ENCODE measurements around the gene LAMP1. TPM values are rescaled to one million over a fixed set of nuclear protein-coding genes. Genes with fewer than 3 reads are reported as not detected.

Gene LAMP1
- total and polyA plus RNA-seq, 9 donors = 51.7 to 212 (median 144) TPM

- intact Hi-C loops (cut with DNase I) = no loop called here
- no peaks in the 10 kb centered on the region for H3K4me1 ChIP-seq (ENCODE audit: insufficient read depth)
- 76 to 79% (median 76%) methylated on average over 17 of the region's 17 CpGs for WGBS, 3 donors
- H3K4me3 ChIP-seq = no peak overlapping the region
- no peaks in the 10 kb centered on the region for H3K36me3 ChIP-seq
- no peak for TF ChIP-seq POLR2A (IDR thresholded peaks at IDR 0.05)
- TF ChIP-seq, protein P1, sequence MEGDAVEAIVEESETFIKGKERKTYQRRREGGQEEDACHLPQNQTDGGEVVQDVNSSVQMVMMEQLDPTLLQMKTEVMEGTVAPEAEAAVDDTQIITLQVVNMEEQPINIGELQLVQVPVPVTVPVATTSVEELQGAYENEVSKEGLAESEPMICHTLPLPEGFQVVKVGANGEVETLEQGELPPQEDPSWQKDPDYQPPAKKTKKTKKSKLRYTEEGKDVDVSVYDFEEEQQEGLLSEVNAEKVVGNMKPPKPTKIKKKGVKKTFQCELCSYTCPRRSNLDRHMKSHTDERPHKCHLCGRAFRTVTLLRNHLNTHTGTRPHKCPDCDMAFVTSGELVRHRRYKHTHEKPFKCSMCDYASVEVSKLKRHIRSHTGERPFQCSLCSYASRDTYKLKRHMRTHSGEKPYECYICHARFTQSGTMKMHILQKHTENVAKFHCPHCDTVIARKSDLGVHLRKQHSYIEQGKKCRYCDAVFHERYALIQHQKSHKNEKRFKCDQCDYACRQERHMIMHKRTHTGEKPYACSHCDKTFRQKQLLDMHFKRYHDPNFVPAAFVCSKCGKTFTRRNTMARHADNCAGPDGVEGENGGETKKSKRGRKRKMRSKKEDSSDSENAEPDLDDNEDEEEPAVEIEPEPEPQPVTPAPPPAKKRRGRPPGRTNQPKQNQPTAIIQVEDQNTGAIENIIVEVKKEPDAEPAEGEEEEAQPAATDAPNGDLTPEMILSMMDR (IDR thresholded peaks at IDR 0.05) = no peak
- no peak for DNase-seq
- H3K27me3 ChIP-seq = no peaks in the 10 kb centered on the region
- no peaks in the 10 kb centered on the region for H3K9me3 ChIP-seq
- no peak overlapping the region for H3K27ac ChIP-seq
Measured at GRCh38 chr13:113337556-113337955, 40.5 kb downstream of the LAMP1 start.

GRCh38 chr13:113337976-113338375 lies 40.9 kb downstream of the LAMP1 start:
- H3K9me3 ChIP-seq = no peaks in the 10 kb centered on the region
- H3K4me3 ChIP-seq = no peak overlapping the region
- no peak overlapping the region for H3K27ac ChIP-seq
- no peak for DNase-seq
- no peak for TF ChIP-seq EP300 (IDR thresholded peaks at IDR 0.05)
- TF ChIP-seq, protein P1 (IDR thresholded peaks at IDR 0.05) = no peak
- H3K4me1 ChIP-seq (ENCODE audit: insufficient read depth) = no peaks in the 10 kb centered on the region
- intact Hi-C loops (cut with DNase I) = no loop called here
- no peaks in the 10 kb centered on the region for H3K36me3 ChIP-seq
- H3K27me3 ChIP-seq = no peaks in the 10 kb centered on the region
- WGBS, 3 donors = 94 to 97% (median 97%) methylated on average over 20 of the region's 20 CpGs

DNA sequence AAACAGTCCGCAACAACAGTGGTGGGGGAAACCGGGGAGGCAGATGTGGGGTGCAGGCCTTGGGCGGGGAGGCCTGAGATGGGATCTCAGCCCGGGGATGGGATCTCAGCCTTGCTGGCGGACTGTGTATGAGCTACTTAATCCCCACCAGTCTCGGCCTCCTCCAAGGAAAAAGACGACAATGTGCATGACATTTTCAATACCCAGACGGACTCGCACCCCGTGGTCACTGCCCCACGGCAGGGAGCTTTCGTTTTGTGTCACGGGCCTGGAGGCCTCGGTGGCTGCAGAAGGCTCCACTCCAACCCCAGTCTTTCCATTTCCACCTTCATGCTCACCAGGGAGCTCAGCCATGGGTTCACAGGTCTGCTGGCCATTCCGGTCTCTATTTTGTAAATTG lies 41.4 kb downstream of the LAMP1 start:
- H3K27ac ChIP-seq = no peak overlapping the region
- WGBS, 3 donors = 89 to 96% (median 94%) methylated on average over 15 of the region's 15 CpGs
- no peak overlapping the region for H3K4me3 ChIP-seq
- H3K27me3 ChIP-seq = no peaks in the 10 kb centered on the region
- no peaks in the 10 kb centered on the region for H3K9me3 ChIP-seq
- H3K4me1 ChIP-seq (ENCODE audit: insufficient read depth) = no peaks in the 10 kb centered on the region
- H3K36me3 ChIP-seq = no peaks in the 10 kb centered on the region
- intact Hi-C loops (cut with DNase I) = no loop called here
- TF ChIP-seq EP300 (IDR thresholded peaks at IDR 0.05) (no peak), POLR2A (IDR thresholded peaks at IDR 0.05) (no peak)
- TF ChIP-seq, protein P1 (IDR thresholded peaks at IDR 0.05) = no peak
- DNase-seq = no peak

DNA sequence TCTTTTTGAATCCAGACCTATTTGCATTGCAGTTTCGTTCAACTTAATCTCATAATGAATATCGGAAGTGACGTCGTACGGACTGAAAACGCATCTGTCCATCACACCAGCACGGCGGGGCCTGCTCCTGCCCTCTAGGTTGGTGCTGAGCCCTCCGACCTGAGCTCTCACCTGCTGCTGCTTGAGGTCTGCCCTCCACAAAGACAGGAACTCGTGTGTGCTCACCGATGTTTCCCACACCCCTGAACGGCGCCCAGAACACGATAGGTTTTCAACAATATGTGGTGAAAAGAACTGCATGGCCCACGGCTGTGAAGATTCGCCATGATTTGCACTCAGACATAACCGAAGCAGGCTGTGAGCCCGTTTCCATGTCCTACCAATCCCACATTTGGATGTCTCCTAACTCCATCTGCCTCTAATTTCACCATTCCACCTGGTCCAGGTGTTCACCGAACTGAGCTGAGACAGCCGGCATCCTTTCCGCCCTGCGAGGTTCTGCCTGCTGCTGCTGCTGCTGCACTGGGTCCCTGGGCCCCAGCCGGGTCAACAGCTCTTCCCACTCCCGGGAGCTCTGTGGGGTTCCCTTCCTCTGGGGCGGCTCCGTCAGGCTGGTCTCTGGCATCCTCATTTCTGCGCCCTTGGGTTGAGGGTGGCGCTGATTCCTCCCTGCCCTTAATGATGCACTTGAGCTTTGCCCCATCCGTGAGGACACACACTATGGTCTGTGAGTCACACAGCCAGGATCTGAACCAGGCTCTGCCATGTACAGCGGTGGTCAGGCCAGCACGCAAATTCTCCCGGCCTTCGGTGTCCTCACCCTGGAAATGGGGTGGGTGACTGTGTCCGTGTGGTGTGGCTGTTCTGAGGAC lies 46.0 kb downstream of the LAMP1 start:
- TF ChIP-seq, protein P1 (IDR thresholded peaks at IDR 0.05) = no peak
- no peak for TF ChIP-seq POLR2A (IDR thresholded peaks at IDR 0.05)
- no peak for TF ChIP-seq EP300 (IDR thresholded peaks at IDR 0.05)
- 85 to 91% (median 87%) methylated on average over 34 of the region's 34 CpGs for WGBS, 3 donors
- intact Hi-C loops (cut with DNase I) = no loop called here
- peak in 2 of 5 donors; percentile 8 to 18 for DNase-seq
- Histone ChIP-seq H3K27me3 (no peaks in the 10 kb centered on the region), H3K27ac (no peak overlapping the region), H3K4me3 (no peak overlapping the region), H3K9me3 (no peaks in the 10 kb centered on the region), H3K4me1 (ENCODE audit: insufficient read depth) (no peaks in the 10 kb centered on the region), H3K36me3 (no peaks in the 10 kb centered on the region)

All from ovary (tissue), 9 donors.